GM18517 (cell line): ENCODE data around the gene TMEM255B.

Experiments
- ATAC-seq: cut with Tn5 transposase; IDR thresholded peaks from one replicate; pipeline ENCODE4 v1.9.1; 2021; ENCODE audit warnings: mild to moderate bottlenecking, moderate library complexity; ENCODE audit not compliant: unreplicated experiment

TMEM255B gene

DNA sequence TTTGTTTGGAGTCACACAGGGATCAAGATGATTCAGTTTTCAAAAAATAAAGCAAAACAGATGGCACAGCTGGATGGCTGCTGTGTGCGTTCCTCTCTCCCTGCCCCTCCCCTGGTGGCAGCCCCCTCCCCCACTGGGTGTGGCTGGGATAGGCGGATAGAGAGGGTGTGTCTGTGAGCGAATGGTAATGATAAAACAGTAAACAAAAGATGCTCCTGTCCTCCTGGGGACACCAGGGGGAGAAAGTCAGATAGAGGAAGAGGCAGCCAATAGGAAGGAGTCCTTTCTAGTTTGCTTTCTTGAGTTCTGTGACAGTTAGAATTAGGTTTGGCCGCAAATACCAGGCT is 6.5 kb downstream of the TMEM255B start:
- ATAC-seq = no peak

DNA sequence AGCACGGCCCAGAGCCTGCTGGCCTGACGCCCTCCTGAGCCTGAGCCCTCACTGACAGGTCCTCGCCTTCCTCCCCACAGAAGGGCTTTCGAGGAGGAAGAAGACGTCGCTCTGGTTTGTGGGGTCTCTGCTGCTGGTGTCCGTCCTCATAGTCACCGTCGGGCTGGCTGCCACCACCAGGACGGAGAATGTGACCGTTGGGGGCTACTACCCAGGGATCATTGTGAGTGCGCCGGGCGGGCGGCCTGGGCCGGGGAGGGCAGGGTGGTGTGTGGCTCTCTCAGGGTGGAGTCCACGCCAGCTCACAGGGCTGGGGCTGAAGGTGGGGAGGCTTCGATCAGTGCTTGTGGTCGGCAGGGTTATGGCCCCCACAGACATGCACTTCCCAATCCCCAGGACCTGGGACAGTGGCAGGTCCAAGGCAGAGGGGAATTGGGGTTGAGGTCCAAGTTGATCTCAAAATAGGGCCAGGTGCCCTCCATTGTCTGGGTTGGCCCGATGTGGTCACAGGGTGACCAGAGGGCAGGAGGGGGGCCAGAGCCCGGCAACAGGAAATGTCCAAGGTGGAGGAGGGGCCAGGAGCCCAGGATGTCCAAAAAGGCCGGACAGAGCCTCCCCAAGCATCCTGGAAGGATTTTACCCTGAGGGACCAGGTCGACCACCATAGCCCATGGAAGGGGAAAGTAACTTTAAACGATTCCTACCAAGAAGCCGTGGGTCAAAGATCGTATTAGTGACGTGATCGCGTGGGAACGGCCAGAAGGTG is 7.2 kb downstream of the TMEM255B start:
- no peak for ATAC-seq

DNA sequence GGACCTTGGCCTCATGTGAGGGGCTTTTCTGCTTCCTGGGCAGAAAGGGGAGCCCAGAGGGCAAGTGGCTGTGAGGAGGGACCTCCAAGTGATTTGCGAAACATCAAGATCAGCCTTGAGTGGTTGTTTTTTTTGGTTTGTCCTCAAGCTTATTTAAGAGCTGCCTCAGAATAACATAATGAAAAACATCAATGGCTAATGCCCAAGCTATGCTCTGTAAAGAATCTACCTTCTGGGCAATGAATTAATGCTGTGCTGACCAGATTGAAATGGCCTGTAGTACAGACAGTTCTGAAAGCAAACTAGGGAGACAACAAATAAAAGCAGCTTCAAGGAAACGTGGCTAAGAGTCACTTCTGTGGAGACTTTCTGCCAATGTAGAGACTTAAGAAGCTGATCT is 8.3 kb downstream of the TMEM255B start:
- no peak for ATAC-seq

DNA sequence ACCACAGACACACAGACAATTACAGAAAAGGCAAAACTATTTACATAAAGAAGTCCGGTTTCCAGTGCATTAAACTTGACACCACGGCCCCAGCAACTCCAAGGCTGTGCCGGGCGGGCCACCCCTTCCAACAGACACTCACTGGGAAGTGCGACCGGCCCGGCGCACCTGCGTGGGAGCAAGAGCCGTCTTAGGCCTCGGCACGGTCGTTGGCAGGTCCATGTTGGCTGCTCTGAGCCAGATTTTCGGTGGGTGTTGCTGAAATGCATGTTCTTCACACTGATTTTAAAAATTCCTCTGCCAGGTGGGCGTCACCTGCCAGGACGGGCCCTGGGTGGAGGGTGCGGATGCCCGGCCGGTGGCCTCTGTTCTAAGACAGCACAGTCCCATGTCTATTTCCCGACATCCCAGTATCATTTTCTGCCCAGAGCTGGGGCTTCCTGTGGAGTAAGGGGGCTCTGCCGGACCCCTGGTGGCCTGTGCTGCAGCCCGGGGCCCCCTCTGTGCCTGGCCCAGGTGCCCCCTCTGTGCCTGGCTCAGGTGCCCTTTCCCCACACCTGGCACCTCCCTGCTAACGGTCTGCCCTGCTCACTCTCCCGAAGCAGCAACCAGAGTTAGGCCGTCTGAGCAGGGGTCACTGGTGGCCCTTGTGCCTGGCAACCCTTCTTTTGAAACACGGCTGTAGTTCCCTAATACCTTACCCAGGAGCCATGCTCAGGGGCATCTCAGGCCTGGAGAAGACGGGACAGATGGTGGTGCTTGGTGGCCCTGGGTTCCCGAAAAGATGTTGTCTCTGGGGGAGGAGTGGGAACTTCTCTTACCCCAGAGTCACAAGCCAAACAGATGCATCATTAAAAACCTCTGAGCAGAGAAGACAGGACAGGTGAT is 9.2 kb downstream of the TMEM255B start:
- no peak for ATAC-seq

DNA sequence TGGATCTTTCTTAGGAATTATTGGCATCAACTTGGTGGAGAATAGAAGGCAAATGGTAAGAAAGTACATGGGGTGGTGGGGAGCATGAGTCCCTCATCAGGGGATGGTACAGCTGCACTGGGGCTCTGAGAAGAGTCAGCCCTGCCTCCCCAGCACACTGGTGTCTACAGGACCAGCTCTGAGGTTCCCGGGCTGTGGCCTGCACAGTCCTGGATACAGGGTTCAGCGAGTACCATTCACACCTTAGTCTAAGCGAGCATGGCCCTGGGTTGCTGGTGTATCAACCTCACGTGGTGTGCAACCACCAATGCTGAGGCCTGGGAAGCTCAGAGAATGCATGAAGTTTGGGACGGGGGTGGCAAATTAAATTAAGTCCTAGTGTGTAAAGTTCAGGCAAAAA is 10.1 kb downstream of the TMEM255B start:
- ATAC-seq = no peak

DNA sequence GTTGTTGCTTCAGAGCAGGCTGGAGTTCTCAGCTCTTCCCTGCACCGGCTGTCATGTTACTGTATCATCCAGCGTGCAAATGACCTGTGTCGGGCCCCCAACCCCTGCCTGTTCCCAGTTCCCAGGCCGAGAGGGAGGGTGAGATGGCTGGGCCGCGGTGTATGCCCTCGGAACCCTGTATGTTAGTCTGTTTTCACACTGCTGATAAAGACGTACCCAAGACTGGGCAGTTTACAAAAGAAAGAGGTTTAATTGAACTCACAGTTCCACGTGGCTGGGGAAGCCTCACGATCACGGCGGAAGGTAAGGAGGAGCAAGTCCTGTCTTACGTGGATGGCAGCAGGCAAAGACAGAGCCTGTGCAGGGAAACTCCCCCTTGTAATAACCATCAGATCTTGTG is 10.9 kb downstream of the TMEM255B start:
- no peak for ATAC-seq

DNA sequence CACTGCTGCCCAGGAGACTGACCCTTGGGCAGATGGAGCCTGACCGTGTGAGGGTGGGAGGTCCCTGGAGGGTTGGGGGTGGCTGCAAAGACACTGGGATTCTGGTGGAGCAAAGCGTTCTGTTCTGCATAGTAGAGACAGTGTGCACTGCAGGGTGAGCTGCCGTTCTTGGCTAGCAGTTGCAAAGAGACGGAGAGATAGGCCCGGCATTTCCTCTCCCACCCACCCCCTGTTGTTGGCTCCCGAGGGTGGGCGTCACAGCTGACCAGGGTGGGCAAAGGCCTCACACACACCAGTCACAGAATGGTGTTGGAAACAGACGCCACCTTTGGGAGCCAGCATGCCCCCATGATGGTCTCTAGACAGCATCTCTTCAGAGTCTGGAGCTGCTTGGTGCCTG is 11.4 kb downstream of the TMEM255B start:
- ATAC-seq = no peak

DNA sequence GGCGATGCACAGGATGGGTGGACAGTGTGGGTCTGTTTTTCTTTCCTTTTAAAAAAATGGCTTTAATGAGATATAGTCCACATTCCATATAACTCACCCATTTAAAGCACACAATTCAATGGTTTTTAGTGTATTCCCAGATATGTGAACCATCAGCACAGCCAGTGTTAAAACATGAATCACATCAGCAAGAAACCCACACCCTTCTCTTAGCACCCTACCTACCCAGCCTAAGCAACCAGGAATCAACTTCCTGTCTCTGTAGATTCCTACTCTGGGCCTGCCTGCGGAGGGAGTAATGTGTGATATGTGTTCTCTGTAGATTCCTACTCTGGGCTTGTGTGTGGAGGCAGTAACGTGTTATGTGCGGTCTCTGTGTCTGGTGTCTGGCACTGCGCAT is 11.9 kb downstream of the TMEM255B start:
- no peak for ATAC-seq

DNA sequence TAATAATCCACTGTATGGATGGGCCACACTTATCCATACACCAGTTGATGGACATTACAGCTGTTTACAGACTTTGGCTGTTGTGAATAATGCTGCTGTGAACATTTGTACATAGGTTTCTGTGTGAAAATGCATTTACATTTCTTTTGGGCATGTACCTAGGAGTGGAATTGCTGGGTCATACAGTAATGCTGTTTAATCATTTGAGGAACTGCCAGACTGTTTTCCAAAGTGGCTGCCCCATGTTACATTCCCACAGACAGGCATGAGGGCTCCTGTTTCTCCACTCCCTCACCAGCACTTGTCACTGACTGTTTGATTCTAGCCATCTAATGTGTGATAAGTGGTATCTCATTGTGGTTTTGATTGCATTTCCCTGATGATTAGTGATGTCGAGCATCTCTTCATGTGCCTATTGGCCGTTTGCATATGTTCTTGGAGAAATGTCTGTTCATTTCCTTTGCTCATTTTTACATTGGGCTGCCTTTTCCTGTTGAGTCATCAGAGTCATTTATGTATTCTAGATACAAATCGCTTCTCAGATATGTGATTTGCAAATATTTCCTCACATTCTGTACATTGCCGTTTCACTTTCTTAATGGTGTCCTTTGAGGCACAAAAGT is 12.8 kb downstream of the TMEM255B start:
- ATAC-seq = no peak

DNA sequence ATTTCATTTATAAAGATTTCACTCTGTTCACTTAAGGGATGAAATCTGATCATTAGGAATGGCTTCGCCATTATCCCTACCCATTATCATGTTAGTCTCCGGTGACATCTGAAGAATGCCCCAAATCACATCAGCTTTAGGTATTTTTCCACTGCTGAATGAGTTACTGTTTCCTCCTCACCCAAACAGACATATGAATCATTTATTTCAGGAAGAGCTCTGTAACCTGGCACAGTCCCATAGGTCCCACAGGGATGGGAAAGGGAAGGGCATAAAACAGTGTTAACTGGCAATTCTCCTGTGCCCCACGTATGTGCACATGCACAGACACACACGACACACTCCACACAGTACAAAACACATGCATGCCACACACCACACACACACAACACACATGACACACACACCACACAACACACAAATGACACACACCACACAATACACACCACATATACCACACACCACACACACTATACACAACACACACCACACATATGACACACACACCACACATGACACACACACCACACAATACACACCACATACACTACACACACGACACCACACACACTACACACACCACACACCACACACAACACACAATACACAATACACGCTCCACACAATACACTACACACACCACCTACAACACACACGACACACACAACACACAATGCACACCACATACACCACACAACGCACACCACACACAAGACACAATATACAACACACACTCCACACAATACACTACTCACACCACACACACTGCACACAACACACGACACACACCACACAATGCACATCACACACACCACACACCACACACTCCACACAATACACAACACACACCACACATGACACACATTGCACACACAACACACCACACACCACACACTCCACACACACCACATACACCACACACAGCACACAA is 15.4 kb downstream of the TMEM255B start:
- no peak for ATAC-seq

DNA sequence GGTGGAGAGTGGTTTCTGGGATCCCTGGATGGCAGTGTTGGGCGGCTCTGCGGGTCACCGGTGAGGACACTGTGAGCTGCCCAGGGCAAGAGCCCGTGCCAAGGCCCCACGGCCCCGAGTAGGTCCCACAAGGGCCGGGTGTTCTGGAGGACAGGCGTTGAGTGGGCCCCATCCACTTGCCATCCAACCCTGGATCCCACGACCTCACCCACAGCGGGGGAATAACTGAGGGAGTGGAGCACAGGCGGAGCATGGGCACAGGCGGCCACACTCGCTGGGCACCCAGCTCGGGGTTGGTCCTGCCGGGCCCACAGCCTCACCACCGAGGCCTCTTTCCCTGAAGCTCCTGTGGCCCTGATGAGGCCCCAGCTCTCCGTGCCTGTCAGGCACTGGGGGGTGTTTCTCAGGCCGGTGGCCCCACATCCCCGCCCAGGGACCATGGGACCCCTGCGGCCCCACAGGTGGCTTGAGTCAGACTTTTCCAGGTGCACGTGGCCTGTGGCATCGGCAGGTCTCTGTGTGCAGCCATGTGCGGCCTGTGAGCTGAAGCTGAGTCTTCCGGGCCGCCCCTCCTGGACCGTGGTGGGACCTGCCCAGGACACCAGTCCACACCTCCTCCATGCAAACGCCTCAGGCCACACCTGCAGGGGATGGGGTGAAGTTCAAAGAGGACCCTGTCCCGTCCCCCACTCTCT is 16.6 kb downstream of the TMEM255B start:
- ATAC-seq = no peak

DNA sequence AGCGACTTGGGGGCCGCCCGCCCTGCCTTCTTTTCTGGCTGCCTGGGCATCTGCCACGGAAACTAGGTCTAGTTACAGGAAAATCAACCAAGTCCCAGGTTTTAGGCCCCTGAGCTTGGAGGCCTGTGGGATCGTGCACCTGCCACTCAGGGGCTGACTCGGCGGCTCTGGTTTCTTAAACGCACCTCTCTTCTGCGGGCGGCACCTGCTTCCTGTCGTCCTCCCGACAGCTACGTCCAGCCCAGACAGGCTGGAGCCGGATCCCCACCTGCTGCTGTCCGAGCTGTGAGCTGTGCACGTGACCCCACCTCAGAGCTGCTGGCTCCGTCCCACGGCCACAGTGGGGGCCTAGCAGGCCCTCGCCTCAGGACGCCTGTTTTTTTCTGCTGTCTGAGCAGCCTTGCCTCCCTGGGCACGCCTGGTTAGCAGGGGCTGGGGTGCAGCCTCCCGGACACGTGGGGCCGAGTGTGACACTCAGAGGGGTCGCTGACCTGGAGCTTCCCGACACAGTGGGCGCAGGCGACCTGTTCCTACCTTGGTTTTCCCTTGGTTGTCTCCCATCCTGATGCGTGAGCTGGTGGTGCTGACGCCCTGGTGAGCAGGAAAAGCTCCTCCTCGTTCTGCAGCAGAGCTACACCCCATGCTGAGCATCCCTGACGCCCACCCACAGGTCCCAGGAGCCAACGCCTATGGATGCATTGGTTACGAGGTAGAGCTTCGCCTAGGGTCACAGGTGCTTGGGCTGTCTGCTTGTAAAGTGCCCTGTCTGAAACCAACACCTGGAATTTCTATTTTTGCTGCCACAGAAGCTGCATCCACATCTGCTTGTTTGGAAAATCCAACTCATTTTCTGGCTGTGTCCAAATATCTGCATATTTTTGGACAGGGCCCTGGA is 17.5 kb downstream of the TMEM255B start:
- ATAC-seq = no peak

DNA sequence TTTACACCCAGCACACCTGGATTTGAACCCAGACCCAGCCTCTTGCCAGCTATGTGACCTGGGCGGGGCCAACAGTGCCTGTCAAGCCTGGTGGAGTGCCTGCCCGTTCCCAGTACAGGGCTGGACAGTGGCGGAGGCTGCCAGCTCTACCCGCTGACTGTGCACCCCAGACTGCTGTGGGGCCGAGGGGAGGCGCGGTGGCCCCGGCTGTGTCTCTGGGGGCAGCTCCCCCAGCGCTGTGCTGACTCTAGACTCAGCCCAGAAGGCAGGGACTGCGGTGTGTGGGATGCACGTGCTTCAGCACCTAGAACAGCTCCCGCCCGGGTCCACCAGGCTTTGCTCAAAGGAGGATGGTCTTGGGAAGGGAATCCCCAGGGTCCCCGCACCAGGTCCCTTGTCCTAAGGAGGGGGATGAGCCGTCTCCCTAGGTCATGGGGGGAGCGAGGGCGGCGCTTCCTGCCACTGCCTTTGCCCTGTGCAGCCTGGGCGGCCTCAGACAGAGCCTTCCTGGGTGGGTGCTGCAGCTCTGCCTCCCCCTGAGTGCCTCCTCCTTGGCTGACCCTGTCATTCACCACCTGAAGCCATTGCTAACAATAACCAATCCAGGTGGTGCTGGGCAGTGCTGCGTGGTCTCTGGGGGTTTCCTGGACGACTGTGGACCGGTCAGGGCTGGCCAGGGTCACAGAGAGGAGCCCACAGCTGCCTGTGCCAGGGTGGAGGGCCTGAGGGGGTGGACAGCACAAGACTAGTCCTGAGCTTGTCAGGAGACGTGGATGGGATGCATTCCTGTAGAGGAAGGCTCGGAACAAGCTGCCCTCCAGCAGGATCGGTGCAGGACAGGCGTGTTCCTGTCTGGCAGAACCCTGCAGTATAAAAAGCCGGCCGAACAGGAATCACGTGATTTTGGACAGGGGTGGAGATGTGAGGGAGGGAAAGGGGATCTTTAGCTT is 18.6 kb downstream of the TMEM255B start:
- ATAC-seq = no peak

DNA sequence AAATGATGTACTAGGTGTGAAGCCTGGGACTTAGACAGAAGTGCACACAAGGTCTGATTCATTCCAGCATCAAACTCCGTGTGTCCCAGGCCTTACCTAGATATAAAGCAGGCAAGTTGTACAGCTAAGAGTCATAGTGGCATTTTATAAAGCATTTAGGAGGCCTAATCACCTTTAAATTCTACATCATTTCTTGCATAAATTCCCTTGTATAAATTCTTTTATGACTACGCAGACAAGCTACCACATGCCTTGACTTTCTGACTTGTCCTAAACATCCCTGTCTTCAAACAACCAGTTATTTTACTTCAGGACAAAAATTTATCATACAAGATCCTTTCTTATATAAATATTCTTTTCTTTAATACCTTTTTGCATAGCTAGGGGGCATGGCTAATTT is 22.5 kb downstream of the TMEM255B start:
- no peak for ATAC-seq

DNA sequence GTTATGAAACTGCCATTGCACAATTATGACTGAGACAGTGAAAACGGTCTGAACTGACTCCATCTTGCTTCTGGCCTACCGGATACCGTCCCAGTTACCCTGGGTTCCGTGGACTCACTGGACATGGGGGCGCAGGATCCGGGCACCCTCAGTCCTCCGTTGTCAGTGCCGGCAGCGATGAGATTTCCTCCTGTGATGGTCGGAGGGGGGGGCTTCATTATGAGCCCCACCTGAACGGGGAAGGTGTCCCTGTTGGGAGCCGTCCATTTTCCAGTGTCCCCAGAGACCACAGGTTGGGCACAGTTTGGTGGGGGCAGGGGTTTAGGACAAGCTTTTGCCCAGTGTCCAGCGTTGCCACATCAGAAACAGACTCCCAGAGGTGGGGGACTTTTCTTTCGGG is 23.4 kb downstream of the TMEM255B start:
- no peak for ATAC-seq

DNA sequence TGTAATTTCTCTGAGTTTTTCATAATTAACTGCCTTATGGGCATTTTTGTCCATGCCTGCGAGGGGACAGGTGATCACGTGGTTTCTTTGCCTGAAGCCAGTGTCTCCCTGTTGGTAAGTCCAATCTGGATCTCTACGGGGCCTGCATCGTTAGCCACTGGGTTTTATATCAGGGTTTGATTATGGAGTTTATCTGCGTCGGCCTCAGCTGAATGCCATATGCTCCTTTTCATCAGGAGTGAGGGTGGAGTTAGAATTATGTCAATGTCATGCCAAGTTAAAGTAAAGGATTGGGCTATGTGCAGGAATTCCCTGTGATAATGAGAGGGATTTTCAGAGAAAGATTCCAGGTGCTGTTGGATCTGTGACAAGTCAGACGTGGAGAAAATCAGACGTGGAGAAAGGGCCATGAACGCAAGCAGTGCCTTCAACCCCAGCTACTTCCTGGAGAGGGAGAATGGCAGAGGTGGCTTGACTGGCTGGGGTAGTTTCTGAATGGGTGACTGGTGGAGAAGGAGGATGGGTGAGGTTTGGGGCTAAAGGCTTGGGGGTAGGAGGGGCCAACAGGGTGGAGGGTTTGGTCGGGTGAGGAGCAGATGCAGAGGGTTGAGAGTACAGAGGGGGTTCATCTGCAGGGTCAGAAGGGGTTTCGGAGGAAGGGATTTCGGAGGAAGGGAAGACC is 24.3 kb downstream of the TMEM255B start:
- no peak for ATAC-seq

DNA sequence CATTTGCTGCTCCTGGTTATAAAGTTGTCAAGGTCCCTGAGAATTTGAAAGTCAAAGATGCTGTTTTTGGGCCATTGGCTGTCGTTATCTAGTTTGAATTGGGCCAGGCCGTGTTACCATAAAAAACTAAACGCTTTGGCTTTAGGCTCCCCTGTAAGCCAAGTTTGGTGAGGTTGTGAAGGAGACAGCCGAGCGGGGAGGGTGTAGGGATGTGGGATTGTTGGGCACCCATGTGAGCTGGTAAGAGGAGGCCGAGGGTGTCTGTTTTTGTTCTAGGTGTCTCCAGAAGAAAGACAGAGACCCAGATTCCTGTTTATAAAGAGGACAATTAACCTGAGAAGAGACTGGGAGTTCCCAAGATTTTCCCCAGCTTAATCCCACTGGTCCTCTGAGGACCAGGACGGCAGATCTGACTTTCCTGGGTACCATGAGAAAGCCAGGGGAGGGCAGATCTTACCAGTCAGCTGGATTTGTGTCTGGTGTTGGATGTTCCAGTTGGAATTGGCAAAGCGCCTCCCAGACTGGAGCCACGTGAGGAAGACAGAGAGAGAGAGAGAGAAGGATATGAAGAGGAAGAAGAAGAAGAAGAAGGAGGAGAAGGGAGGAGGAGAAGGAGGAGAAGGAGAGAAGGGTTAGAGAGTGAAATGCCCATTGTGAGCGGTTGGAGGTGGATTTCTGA is 25.1 kb downstream of the TMEM255B start:
- ATAC-seq = no peak
